Stimulated activated CD8-positive, alpha-beta memory T cell treated with anti-CD3 and anti-CD28 coated beads, Interleukin-12 subunit alpha, Interleukin-12 subunit beta, amount 100 ng/mL, for 4 hours (primary cell): ENCODE results near the gene DAZAP1.
"Not testable (repeated sequence)": the region's sequence is repeated elsewhere in the genome, so short reads cannot be mapped to it uniquely, and the experiment has no call there.

ENCODE experiments used
- DNase-seq: peaks from one replicate; pipeline ENCODE4 v3.0.0-alpha.2; 2020; ENCODE audit warnings: low read depth

Gene DAZAP1

DNA sequence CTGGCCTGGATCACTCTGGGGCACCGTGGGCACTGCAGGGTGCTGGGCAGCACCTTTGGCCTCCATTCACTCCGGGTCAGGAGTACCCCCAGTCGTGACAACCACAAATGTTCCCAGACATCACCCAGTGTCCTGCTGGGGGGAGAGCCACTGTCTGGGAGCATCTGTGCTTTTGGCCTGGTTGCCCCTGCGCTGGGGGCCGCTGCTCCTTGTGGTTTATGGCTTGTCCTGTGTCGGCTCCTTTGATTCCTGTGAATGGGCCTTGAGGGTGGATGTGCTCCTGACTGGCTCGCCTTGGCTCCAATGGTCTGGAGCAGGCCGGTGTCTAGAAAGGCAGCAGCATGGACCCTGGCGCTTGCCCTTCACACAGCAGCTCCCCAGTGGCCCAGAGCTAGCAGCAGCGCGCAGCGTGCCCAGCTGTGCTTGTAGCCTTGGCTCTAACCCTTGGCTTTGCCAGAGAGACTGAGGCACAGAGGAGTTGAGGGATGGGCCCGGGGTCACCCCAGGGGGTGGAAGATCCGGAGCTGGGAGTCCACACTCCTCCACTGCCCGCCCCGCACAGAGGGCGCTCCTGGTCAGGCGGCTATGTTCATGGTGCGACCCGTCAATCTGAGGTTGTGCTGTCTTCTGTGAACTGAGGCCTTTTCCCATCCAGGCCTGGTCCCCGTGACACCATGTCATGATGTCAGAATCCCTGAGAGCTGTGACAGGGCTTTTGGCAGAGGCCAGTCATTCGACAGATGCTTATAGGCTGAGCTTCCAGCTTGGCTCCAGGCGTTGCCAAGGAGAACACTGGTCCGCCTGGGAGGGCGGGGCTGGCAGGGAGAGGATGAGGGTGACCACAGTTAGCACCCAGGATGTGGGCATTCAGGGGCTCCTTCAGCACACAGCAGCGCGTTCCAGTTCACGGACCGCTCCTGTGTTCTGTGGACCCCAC, 4.1 kb downstream of the DAZAP1 start:
- DNase-seq, result no peak

- no peak for DNase-seq
These were observed 5.0 kb downstream of the DAZAP1 start for GRCh38 chr19:1412323-1412923.

- no peak for DNase-seq
These were observed 5.8 kb downstream of the DAZAP1 start for GRCh38 chr19:1412995-1413800.

- no peak for DNase-seq
These were observed 8.8 kb downstream of the DAZAP1 start for GRCh38 chr19:1416014-1416841.

DNA sequence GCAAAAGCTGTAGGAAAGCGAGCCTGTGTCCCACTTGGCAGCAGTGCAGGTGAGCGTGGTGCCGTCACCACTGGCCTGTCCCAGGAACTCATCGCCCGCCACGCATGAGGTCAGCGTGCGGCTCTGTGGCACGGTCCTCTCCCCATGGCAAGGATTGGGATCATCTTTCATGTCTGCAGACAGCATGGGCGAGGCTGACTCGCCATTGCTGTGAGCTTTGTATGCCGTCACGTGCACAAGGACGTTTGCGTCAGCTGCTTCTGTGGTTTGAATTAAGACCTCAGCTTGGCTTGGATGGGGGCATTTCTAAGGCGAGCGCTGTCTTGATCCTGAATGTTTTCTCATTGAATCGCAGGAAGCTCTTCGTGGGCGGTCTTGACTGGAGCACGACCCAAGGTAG, 9.8 kb downstream of the DAZAP1 start:
- no peak for DNase-seq

GRCh38 chr19:1417681-1418495, 10.5 kb downstream of the DAZAP1 start:
- no peak for DNase-seq

DNA sequence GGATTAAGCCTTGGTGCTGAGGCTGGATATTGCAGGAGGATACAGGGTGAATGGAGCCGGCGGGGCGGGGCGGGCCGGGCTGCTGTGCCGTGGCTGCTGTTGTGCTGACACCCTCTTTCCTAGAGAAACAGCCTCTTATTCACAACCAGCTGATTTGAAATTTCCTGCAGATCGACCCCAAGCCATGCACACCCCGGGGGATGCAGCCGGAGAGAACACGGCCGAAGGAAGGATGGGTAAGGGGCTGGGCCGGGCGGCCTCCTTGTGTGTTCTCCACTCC, 11.1 kb downstream of the DAZAP1 start:
- no peak for DNase-seq

GRCh38 chr19:1418951-1419738, 11.8 kb downstream of the DAZAP1 start:
- DNase-seq, result no peak

GRCh38 chr19:1420085-1420484, 12.7 kb downstream of the DAZAP1 start:
- DNase-seq, result not testable (repeated sequence)

DNA sequence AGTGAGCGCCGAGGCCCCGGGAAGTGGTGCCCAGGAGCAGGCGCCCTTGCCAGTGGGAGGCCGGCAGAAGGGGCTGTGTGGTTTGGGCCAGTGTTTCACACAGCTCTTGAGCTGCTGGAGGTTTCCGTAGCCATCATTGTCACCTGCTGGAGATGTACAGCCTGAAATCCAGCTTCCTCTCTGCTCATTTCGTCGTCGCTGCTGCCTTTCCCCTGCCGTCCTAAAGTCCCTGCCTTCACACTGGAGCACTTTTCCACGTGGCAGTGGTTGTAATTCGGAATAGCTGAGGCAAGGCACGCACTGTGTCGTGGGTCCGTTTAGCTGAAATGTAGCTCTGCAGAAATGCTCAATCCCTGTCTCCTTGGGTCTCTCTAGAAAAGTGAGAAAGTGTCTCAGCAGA, 13.2 kb downstream of the DAZAP1 start:
- DNase-seq, result no peak

DNA sequence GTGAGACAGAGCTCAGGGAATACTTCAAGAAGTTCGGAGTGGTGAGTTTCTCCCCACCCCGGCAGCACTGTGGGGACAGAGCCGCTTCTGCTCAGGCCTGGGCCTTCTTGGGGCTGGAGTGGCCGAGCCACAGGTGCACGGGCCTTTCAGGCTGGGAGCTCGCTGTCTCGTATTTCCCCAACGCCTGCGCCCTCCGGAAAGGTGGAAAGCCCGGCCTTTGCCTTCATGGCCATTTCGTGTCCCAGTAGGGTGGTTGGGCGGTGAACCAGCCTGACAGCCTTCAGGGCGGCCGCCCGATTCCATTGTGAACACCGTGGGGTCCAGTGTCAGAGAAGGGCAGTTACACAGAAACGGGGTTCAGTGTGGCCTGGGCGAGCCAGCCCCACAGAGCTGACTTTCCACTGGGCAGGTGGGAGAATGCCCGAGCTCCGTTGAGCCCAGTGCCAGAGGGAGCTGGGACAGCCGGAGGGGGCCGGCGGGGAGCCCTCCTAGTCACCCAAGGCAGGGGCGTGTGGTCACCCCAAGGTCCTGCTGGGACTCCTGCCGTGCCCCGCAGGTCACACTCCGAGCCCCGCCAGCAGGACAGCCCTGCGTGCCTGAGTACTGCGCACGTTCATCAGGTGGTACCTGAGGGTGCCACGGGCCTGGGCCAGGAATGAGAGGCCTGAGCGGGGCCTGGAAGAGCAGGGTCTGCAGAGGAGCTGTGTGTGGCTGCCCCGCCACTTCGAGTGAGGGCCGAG, 14.0 kb downstream of the DAZAP1 start:
- no peak for DNase-seq

DNA sequence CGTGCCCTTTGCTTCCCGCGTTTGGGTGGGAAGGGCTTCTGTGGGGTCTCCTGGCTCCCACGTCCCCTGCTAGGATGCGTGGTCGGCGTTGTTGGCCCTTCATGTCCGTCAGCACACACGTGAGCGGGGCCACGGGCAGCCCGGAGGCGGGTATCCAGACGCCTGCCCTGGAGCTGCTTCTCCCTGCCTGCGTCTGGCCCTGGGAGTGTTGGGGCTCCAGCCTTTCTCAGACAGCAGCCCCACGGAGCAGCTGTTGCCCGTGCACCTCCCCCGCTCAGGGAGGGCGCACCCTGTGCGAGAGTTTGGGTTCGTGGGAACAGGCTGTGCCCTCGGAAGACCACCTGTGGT, 14.5 kb downstream of the DAZAP1 start:
- no peak for DNase-seq

DNA sequence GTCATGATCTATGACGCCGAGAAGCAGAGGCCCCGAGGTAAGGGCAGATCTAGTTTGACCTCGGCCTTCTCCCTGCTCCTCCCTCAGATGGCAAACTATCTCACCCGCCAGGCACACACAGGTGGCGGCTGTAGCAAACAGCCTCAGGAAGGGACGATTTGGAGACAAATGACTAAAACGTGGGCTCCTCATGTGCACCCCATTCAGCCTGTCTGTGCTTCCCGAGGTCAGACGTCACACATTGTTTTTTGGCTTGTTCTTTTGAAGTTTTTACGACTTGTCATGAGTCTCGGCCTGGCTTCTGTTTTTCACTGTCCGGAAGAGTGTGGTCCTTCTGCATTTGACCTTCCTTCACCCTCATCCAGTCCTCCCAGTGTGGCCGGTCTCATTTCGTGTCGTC, 15.0 kb downstream of the DAZAP1 start:
- DNase-seq, result no peak

DNA sequence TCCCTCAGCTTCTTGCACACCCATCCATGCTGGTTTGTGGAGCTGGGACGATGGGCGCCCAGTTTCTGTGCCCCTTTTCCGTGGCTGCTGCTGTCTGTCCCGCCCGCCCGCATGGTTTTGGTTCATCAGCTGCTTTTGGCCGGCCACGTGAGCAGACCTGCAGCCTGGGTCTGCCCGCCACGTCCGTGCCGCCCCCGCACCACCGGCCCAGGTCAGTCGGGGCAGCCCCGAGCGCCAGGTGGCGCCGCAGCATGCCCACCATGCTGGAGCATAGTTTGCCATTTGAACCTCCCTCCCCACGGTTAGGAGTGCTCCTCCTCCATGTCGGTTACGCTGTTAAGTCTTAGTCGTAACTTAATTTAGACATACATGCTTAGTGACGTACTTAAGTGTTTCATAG, 15.6 kb downstream of the DAZAP1 start:
- DNase-seq, result no peak

- DNase-seq, result no peak
These were observed 16.2 kb downstream of the DAZAP1 start for GRCh38 chr19:1423436-1424191.

GRCh38 chr19:1424192-1424955, 17.0 kb downstream of the DAZAP1 start:
- DNase-seq, result no peak

GRCh38 chr19:1425102-1425837, 17.9 kb downstream of the DAZAP1 start:
- no peak for DNase-seq

- DNase-seq, result no peak
These were observed 18.5 kb downstream of the DAZAP1 start for GRCh38 chr19:1425902-1426301.
